ENCODE results near the gene LYPD8. TPM values are rescaled to one million over a fixed set of nuclear protein-coding genes. Genes with fewer than 3 reads are reported as not detected.

The LYPD8 gene
- total and polyA plus RNA-seq, 2 experiments from 2014 or later, result not detected

GRCh38 chr1:248788327-248788726 is 32.8 kb upstream of the LYPD8 start (continued):
- TF ChIP-seq EZH2phosphoT487 (IDR thresholded peaks at IDR 0.05; ENCODE audit: unreplicated experiment) (no peak), EZH2 (IDR thresholded peaks at IDR 0.05; ENCODE audit: low read depth, unreplicated experiment) (no peak), ZNF114 (CRISPR knock-in tag; IDR thresholded peaks at IDR 0.05) (no peak)

DNA sequence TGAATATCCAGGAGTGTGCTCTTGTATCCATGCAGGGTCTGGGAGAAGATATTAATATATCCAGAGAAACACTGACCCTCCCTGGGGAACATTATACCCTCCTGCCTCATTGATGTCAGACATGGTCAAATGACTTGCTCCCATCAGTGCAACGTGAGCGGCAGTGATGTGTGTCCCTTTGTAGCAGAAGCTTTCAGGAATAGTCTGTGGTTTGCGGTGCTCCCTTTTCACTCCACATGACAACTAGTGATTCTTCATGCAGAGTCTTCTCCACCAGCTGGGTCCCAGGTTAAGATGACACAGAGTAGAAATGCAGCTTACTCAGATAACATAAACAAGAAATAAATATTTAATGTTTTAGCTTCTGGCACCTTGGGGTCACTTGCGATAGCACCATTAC is 31.9 kb upstream of the LYPD8 start:
- peaks cover 23% of the 10 kb centered on the region for H3K36me3 Mint-ChIP-seq (ENCODE audit: low read depth)

More for the DNA sequence above, 31.9 kb upstream of the LYPD8 start:
- Histone ChIP-seq H3K36me3 (ENCODE audit: insufficient read depth) (no peaks in the 10 kb centered on the region), H3F3A (replicated peaks; ENCODE audit: low read depth) (no peaks in the 10 kb centered on the region), H3K4me3 (no peak overlapping the region), H4K20me1 (replicated peaks; ENCODE audit: insufficient read depth) (no peaks in the 10 kb centered on the region), H3K79me2 (replicated peaks; ENCODE audit: insufficient read depth) (no peaks in the 10 kb centered on the region), H2AFZ (no peak overlapping the region), H3K4me2 (no peak overlapping the region), H3K27ac (ENCODE audit: low read depth) (no peak overlapping the region), H3K9me2 (ENCODE audit: insufficient read depth) (no peaks in the 10 kb centered on the region), H3K27me3 (ENCODE audit: insufficient read depth) (no peaks in the 10 kb centered on the region), H3K4me1 (ENCODE audit: insufficient read depth) (no peaks in the 10 kb centered on the region)
- H3K27ac Mint-ChIP-seq, result no peak overlapping the region
- peaks cover 93% of the 10 kb centered on the region for H3K9me3 Mint-ChIP-seq
- ATAC-seq (no peak), DNase-seq (ENCODE audit: low spot score) (no peak)
- TF ChIP-seq STAT1 (IDR thresholded peaks at IDR 0.05; ENCODE audit: unreplicated experiment), result no peak
- TF ChIP-seq EZH2phosphoT487 (IDR thresholded peaks at IDR 0.05; ENCODE audit: unreplicated experiment), result no peak
- TF ChIP-seq, protein P1, sequence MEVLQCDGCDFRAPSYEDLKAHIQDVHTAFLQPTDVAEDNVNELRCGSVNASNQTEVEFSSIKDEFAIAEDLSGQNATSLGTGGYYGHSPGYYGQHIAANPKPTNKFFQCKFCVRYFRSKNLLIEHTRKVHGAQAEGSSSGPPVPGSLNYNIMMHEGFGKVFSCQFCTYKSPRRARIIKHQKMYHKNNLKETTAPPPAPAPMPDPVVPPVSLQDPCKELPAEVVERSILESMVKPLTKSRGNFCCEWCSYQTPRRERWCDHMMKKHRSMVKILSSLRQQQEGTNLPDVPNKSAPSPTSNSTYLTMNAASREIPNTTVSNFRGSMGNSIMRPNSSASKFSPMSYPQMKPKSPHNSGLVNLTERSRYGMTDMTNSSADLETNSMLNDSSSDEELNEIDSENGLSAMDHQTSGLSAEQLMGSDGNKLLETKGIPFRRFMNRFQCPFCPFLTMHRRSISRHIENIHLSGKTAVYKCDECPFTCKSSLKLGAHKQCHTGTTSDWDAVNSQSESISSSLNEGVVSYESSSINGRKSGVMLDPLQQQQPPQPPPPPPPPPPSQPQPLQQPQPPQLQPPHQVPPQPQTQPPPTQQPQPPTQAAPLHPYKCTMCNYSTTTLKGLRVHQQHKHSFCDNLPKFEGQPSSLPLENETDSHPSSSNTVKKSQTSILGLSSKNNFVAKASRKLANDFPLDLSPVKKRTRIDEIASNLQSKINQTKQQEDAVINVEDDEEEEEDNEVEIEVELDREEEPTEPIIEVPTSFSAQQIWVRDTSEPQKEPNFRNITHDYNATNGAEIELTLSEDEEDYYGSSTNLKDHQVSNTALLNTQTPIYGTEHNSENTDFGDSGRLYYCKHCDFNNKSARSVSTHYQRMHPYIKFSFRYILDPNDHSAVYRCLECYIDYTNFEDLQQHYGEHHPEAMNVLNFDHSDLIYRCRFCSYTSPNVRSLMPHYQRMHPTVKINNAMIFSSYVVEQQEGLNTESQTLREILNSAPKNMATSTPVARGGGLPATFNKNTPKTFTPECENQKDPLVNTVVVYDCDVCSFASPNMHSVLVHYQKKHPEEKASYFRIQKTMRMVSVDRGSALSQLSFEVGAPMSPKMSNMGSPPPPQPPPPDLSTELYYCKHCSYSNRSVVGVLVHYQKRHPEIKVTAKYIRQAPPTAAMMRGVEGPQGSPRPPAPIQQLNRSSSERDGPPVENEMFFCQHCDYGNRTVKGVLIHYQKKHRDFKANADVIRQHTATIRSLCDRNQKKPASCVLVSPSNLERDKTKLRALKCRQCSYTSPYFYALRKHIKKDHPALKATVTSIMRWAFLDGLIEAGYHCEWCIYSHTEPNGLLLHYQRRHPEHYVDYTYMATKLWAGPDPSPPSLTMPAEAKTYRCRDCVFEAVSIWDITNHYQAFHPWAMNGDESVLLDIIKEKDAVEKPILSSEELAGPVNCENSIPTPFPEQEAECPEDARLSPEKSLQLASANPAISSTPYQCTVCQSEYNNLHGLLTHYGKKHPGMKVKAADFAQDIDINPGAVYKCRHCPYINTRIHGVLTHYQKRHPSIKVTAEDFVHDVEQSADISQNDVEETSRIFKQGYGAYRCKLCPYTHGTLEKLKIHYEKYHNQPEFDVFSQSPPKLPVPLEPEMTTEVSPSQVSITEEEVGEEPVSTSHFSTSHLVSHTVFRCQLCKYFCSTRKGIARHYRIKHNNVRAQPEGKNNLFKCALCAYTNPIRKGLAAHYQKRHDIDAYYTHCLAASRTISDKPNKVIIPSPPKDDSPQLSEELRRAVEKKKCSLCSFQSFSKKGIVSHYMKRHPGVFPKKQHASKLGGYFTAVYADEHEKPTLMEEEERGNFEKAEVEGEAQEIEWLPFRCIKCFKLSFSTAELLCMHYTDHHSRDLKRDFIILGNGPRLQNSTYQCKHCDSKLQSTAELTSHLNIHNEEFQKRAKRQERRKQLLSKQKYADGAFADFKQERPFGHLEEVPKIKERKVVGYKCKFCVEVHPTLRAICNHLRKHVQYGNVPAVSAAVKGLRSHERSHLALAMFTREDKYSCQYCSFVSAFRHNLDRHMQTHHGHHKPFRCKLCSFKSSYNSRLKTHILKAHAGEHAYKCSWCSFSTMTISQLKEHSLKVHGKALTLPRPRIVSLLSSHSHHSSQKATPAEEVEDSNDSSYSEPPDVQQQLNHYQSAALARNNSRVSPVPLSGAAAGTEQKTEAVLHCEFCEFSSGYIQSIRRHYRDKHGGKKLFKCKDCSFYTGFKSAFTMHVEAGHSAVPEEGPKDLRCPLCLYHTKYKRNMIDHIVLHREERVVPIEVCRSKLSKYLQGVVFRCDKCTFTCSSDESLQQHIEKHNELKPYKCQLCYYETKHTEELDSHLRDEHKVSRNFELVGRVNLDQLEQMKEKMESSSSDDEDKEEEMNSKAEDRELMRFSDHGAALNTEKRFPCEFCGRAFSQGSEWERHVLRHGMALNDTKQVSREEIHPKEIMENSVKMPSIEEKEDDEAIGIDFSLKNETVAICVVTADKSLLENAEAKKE (CRISPR knock-in tag; IDR thresholded peaks at IDR 0.05), result no peak
- no peak for TF ChIP-seq ZNF331 (CRISPR knock-in tag; IDR thresholded peaks at IDR 0.05; ENCODE audit: low read depth)
- TF ChIP-seq JUNB (IDR thresholded peaks at IDR 0.05; ENCODE audit: unreplicated experiment), result no peak
- no peak for TF ChIP-seq CTCF (conservative IDR thresholded peaks at IDR 0.05; ENCODE audit: low read depth in 2 of 2)
- no peak for TF ChIP-seq NANOG (IDR thresholded peaks at IDR 0.05; ENCODE audit: borderline replicate concordance)
- no peak for TF ChIP-seq ETS1 (IDR thresholded peaks at IDR 0.05)
- no peak for TF ChIP-seq ZNF114 (CRISPR knock-in tag; IDR thresholded peaks at IDR 0.05)
- TF ChIP-seq, protein P2, sequence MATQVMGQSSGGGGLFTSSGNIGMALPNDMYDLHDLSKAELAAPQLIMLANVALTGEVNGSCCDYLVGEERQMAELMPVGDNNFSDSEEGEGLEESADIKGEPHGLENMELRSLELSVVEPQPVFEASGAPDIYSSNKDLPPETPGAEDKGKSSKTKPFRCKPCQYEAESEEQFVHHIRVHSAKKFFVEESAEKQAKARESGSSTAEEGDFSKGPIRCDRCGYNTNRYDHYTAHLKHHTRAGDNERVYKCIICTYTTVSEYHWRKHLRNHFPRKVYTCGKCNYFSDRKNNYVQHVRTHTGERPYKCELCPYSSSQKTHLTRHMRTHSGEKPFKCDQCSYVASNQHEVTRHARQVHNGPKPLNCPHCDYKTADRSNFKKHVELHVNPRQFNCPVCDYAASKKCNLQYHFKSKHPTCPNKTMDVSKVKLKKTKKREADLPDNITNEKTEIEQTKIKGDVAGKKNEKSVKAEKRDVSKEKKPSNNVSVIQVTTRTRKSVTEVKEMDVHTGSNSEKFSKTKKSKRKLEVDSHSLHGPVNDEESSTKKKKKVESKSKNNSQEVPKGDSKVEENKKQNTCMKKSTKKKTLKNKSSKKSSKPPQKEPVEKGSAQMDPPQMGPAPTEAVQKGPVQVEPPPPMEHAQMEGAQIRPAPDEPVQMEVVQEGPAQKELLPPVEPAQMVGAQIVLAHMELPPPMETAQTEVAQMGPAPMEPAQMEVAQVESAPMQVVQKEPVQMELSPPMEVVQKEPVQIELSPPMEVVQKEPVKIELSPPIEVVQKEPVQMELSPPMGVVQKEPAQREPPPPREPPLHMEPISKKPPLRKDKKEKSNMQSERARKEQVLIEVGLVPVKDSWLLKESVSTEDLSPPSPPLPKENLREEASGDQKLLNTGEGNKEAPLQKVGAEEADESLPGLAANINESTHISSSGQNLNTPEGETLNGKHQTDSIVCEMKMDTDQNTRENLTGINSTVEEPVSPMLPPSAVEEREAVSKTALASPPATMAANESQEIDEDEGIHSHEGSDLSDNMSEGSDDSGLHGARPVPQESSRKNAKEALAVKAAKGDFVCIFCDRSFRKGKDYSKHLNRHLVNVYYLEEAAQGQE (IDR thresholded peaks at IDR 0.05; ENCODE audit: unreplicated experiment), result no peak
- no peak for TF ChIP-seq EZH2 (IDR thresholded peaks at IDR 0.05; ENCODE audit: low read depth, unreplicated experiment)
- no peak for TF ChIP-seq CREB1 (CRISPR knock-in tag; IDR thresholded peaks at IDR 0.05; ENCODE audit: low read depth)
- no peak for TF ChIP-seq POLR2AphosphoS5 (IDR thresholded peaks at IDR 0.05; ENCODE audit: low read depth)
- H3K27me3 Mint-ChIP-seq (ENCODE audit: insufficient read depth, low read depth, poor library complexity), result peaks cover 5% of the 10 kb centered on the region
- H3K4me1 Mint-ChIP-seq, result no peaks in the 10 kb centered on the region
- H3K4me3 Mint-ChIP-seq, result no peak overlapping the region
